LHCN-M2 (cell line): ENCODE data around the gene CYP26B1. TPM values are rescaled to one million over a fixed set of nuclear protein-coding genes. Genes with fewer than 3 reads are reported as not detected.

Source experiments
- DNase-seq: peaks from one replicate; pipeline ENCODE4 v3.0.0-alpha.2; 2012; ENCODE audit warnings: low read depth
- polyA plus RNA-seq: library from polyadenylated mRNA; unstranded; fragments of >200 nt; gene quantifications from one replicate; pipeline ENCODE4 v1.2.1, GENCODE V29; 2012; ENCODE audit warnings: missing spikeins
- total RNA-seq: library from RNA; depleted of rRNA; stranded (reverse); fragments of >200 nt; gene quantifications from 2 replicates; pipeline ENCODE4 v1.2.3, GENCODE V29; 2014; rRNA removed

The CYP26B1 gene, protein sequence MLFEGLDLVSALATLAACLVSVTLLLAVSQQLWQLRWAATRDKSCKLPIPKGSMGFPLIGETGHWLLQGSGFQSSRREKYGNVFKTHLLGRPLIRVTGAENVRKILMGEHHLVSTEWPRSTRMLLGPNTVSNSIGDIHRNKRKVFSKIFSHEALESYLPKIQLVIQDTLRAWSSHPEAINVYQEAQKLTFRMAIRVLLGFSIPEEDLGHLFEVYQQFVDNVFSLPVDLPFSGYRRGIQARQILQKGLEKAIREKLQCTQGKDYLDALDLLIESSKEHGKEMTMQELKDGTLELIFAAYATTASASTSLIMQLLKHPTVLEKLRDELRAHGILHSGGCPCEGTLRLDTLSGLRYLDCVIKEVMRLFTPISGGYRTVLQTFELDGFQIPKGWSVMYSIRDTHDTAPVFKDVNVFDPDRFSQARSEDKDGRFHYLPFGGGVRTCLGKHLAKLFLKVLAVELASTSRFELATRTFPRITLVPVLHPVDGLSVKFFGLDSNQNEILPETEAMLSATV
- 2.1 and 2.3 TPM in 2 replicates for total RNA-seq
- 0.26 TPM for polyA plus RNA-seq

DNA sequence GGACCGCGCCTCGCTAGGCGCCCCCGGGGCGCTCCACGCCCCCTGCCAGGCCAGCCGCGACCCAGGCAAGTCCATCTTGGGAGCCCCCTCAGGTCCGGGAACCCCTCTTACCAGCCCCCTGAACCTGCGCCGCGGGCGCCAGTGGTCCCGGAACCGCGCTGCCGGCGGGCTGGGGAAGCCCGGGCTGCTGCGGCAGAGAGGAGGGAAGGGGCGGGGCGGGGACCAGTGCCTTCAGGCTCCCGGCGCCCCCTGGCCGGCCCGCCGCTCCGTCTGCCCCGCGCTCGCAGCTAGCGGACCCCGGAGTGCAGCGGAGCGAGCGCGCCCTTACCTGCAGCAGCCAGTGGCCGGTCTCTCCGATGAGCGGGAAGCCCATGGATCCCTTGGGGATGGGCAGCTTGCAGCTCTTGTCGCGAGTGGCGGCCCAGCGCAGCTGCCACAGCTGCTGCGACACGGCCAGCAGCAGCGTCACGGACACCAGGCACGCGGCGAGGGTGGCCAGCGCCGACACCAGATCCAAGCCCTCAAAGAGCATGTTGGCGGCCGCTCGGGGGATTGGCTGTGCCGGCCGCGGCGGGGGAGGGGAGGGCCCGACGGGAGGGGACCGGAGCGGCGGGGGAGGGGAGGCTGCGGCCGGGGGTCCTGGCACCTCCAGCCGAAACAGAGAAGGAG lies at the start of gene CYP26B1:
Gene CYP26B1, minus strand, starts transcription at position 560 of the 669 bp plus-strand sequence. Its CDS starts 28 bp downstream, at position 532.
- no peak for DNase-seq

DNA sequence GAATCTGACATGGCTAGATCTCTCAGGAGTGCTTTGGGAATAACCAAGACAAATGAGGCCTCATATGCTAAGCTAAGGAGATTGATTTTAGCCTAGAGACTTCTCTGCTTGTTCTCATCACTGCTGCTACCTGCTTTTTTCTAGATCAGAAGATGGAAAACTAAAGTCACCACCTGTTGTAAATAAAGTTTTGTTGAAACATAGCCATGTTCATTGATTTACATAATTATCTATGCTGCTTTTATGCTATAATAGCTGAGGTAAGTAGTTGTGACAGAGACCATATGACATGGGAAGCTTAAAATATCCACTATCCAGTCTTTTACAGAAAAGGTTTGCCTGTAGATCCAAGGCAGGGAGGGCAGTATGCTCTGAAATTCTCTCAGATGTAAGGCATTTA lies 46.1 kb upstream of the CYP26B1 start:
- DNase-seq: no peak

DNA sequence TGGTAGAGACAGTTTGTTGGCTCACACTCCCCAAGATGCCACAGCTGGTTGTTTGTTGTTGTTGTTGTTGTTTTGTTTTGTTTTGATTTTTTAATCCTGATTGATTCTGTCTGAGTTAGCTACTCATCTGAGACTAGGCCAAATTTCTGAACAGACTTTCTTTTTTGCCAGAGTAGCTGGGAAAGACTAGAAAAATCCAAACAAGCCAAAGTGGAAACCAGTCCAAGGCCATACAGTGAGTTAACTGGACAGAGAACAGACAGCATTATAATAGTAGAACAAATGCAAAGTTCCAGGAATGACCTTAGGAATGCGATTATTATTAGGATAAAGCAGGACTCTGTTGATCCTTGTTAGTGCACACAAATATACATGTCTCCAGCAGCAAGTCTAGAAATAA lies 43.8 kb upstream of the CYP26B1 start:
- no peak for DNase-seq

DNA sequence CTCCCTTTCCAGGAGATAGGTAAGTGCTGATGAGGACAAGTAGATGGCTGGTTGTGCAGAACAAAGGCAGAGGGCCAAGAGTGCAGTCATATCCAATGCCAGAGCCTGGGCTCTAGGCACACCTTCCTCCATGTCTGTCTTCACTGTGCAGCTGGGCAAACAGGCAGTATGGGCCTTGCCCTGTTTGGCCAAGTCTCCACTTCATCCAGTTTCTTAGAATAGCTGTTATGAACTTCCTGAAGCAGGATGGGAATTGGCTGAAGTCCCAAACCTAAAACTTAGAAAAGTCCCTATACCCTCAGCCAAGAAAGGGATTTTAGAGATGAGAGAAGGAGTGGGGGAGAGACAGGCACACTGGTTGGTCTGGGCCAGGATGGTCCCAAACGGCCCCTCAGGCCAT lies 37.5 kb upstream of the CYP26B1 start:
- DNase-seq: no peak

DNA sequence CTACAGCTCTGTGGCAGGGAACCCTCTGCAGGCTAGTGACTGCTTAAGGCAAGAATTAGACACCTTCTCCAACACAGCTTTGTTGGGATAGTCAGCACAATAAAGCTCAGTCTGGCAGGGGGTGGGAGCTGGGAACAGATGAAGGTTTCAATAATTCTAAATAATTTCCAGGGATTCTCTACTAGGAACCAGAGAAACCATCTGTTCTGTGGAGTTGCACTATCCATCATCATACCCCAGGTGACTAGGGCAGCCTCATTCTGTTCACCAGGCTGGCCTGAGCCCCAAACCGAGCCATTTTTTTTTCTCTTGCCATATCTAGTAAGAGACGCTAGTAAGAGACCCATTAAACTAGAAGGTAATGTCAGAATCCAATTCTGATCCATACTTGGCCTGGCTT lies 35.8 kb upstream of the CYP26B1 start:
- DNase-seq: no peak

DNA sequence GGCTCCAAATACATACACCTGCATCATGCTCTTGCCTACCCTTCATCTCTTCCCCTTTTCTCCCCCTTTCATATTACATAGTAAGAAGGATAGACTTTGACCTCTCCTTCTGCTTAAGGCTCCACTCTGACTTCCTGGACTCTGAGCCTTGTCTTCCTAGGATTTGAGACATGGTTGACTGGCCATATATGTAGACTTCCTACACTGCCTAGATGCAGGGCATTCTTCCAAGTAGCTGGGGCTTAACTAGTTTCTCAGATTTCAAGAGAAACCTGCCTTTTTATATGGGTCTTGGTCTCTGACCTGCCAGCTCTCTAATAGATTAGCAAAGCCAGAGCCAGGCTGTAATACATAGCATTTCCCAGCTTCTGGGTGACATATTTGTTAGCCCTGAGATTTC lies 35.4 kb upstream of the CYP26B1 start:
- DNase-seq: no peak

DNA sequence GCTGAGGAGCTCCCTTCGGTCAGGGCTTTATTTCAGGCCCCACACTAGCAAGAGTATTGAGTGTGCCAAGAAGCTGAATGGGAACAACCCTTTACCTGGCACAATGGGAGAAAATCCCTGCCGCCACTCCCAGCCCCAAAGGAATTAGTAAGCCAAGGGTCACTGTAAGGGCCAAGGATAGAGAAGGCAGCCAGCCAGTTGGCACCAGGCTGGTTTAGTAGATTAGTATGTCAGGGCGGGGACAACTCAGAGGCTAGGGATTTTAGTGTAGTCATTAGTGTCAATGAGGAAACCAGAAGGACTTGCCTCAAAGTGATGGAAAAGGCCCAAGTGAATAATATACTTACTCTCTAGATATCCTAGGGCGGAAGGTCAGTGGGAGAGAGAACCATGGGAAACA lies 34.9 kb upstream of the CYP26B1 start:
- no peak for DNase-seq

DNA sequence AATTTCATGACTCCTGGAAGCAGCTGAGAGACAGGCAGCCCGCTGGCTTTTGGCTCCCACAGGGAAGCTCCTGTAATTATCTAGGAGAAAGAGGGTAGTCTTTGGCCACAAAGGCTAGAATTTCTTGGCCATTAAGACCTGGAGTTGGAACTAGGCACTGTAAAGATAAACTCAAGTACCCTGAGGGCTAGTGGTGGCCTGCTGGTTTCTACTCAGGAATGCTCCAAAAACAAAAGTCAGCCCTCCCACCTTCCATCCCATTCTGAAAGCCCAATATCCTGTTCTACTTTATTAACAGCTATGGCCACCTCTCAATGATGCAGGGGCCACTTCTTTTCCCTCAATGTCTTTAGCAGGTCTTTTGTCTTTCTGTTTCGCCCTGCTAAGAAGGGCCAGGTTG lies 34.0 kb upstream of the CYP26B1 start:
- no peak for DNase-seq

DNA sequence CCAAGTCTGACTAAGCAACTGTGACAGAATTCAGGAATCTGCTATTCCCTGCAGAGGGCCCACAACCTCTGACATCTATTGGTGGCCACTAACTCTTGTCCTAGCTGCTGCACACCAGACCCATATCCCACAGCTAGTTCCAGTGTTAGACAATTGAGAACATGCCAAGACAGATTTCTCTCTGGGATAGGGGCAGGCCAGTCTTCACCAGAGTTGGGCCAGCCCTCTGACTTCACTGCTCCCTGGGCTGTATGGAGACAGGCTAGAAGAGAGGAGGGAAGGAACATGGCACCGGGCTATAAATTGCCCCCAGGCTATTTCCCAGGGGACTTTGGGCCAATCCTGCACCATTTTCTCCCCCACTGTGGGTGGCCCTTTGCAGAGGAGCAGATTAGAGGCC lies 32.7 kb upstream of the CYP26B1 start:
- no peak for DNase-seq

DNA sequence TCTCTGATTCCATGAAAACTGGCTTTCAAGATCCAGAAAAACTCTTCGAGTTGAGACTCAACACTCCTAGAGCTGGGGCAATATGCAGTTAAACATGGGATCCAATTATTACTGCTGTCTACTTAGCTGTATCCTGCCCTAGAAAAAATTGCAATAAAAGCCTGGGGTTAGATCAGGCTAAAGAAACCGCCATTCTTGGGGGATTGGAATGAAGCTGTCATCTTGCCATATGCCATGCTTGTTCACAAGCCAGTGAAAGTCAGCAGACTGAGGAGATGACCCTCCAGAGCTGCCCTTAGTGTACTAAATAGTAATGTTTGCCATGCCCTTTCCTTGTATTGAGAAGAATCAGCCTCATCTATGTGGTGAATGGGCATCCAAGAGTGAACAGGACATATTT lies 30.9 kb upstream of the CYP26B1 start:
- no peak for DNase-seq

DNA sequence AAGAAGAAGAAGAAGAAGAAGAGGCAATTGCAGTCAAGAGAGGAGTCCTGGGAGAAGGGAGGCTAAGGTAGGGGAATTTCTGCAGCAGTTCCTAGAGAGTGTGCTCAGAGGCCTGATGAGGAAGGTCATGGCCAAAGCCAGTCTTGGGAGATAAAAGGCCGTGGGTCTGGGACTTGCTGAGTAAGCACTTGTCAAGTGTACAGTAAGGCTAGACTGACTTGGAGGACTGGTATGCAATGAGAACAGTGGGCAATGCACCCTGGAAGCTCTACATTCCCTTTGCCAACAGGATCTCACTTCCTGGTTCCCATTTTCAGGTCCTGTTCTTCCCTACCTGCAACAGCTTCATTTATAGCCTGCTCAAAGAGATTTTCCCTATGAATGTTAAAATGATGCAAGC lies 28.6 kb upstream of the CYP26B1 start:
- no peak for DNase-seq

DNA sequence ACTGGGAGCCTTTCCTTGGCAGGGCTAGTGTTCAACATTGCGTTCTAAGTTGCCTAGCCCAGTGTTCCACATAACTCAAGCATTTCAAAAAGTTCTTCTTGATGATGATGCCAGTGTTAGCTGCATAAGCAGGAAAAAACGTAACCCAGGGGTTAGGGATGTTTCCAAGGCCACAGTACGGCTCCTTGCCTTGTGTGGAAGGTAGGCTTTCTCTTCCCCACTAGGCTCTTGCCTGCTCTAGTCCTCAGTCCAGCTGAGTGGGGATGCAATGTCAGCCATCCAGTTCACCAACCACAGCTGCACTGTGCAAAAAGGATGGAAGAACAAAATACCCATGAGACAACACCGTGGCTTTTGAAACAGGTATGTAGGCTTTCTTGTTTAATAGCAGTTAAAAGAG lies 28.0 kb upstream of the CYP26B1 start:
- DNase-seq: no peak

DNA sequence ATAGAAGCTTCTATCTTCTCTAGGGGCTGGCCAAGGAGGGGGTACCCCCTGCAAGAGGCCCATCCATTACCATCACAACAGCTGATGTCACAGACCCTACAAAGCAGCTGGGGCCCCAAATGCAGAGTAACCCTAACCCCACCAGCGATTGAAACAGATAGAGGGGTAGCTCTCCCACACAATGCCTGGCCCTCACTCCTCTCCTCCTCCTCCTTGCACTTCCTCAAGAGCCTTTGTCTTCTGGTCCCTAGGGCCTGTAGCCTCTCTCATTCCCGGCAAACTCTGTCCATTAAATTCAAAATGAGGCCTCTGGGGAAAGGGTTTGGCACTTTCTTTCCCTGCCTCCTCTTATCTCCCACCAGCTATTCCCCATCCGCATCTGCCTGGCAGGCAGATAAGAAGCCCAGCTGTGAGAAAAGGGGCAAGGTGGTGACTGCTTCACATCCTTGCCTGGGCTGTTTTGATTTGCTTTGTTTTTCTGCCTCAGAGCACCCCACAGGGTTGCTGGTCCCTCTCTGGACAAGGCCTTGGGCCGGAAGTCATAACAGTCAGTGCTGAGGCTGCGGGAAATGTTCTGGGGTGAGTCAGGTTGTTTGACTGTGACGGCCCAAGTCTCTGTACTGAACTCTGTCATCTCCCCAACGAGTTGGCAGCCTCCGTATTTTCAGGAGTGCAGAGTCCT lies 26.1 kb upstream of the CYP26B1 start:
- DNase-seq: no peak

DNA sequence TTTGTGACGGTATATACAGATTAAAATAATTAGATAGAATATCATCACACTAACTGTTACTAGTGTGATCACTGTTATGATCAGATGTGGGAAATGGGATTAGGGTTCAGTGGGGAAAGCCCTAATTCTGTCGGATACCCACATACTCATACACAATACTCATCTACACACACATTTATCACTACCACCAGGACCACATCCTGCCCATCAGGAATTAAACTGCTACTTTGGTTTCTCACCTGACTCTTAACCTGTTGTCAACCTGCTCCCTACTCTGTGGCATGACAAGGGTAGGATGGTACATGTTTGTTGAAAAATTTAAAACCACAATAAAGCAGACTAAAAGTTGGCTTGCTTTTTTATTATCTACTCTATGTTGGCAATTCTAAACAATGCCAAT lies 24.8 kb upstream of the CYP26B1 start:
- no peak for DNase-seq

DNA sequence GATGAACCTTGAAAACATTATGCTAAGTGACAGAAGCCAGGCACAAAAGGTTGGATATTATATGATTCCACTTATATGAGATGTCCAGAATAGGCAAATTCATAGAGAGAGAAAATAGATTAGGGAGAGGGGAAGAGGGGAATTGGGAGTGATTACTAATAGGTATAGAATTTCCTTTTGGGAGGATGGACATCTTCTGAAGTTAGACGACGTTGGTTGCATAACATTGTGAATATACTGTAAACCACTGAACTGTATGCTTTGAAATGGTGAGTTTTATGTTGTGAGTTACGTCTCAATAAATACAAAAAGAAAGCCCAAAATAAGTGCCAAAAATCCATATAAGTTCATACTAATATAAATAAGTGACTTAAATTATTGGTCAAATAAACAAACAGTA lies 18.6 kb upstream of the CYP26B1 start:
- no peak for DNase-seq

DNA sequence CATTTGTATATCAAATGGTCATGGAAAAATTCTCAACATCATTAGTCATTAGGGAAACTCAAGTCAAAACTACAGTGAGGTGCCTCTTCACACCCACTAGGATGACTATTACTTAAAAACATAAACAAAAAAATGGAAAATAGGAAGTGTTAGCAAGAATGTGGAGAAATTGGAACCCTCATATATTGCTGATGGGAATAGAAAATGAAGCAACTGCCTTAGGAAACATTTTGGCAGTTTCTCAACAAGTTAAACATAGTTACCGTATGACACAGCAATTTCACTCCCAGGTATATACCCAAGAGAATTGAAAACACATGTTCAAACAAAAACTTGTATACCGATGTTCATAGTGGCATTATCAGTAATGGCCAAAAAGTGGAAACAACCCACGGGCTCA lies 18.1 kb upstream of the CYP26B1 start:
- DNase-seq: no peak

DNA sequence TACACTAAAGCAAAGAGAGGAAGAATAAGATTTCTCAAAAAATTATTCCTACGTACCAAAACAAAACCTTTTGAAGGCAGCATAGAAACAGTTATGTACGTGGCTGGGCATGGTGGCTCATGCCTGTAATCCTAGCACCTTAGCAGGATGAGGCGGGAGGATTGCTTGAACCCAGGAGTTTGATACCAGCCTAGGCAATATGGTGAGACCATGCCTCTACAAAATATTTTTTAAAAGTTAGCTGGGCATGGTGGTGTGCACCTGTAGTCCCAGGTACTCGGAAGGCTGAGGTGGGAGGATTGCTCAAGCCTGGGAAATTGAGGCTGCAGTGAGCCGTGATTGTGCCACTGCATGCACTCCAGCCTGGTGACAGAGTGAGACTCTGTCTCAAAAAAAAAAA lies 14.9 kb upstream of the CYP26B1 start:
- DNase-seq: no peak

DNA sequence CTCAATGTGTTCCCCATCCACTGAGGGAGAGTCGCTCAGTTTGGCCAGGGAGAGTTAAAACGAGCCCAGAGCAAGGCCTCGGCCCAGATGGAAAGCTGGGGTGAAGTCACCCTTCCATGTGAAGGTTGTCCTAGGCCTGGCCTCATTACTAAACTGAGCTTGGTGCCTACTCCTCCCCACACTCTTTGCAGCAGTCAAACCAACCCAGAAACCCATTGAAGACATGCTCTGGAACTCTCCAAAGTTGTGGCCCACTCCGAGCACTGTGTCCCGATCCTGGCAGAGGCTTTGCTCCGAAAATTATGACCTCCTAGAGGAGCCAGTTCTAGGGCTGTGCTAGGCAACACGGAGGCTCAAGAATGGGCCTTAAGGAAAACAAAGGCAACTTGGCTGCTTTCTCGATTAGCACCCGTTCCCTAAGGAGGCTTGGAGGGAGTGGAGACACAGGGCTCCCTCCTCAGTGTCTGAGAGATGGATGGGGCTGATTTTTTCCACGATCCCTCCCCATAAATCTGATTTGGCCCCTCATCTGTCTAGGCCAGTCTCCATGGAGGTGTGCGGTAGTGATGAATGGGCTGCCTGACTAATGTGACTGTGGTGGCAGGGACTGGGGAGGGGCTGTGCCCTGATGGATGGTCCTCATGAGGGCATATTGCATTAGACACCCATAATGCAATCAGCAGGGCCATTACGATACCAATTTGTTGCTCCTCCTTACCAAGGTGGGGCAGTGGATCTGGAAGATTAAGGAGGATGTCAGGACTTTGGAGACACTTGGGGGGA lies 11.7 kb upstream of the CYP26B1 start:
- no peak for DNase-seq

DNA sequence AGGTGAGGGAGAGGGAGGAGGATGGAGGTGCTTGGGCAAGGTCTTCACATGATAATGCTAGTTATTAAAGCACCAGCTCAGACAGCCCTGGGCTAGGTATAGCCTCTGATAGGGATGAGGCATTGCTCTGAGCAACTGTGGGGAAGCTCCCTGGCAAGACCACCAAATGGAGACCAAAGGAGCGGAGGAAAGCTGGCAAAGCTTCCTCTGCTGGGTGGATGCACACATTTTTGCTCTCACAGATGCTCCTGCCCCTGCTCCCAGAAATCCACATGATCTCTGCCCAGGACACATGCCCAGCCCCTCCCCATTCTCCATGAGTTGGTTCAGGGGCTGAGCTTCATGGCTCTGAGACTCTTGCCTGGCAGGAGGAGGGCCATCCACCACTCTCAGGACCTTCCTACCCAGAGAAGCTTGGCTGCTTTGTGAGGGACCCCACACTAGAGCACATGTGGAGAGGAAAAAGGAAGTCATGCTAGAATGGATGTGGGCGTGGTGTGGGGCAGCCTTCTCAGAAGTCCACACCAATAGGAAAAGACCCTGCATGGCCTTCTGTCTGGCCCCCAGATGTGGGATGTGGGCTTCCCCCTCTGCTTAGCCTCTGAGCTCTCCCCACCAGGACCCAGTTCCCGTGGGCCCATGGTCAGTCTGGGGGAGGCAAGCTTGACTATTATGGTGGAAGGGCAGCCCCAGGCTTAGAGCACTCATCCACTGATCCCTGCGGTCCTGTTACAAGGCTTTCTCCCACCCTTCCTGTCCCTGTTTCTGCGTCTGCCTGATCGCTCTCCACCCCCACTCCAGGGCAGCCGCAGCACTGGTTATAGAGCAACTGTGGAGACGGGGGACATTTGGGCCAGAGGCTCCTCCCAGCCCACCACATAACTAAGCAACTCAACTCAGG lies 10.5 kb upstream of the CYP26B1 start:
- DNase-seq: no peak

DNA sequence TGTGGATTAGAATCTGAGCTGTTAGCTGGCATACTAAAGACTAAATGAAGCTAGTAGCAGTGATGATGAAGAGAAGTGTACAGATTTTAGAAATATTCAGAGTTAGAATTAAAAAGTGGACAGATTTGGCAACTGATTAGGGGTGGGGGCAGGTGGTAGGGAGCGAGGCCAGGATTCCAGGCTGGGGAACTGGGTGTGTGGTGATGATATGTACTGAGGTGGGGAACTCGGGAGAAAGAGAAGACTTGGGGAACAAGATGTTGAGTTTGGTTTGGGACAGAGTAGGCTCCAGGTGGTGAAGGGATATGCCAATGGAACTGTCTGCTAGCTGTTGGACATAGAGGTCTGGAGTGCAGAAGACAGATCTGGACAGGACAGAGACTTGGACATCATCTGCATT lies 9.2 kb upstream of the CYP26B1 start:
- no peak for DNase-seq

DNA sequence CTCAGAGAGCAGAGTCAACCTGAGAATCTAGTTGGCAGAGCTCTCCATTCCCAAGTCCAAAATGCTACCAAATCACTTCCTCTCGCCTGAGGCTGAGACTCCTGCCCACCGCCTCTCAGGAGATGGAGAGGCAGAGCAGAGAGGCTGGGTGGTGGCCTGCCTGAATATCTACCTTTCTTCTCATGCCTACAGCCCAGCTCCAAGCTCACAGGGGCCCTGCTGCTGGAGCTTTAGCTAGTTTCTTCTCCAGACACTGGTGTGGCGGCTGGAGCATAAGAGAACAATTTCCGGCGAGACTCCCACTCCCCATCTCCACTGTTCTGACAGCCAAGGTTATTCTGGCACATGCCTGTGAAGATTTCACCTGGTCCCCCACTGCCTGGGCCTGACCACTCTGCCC lies 8.1 kb upstream of the CYP26B1 start:
- DNase-seq: no peak
